Neuron (in vitro differentiated cells): Measurements from ENCODE around the gene PI4KA.
A peak's percentile ranks its signal among the peaks of the same experiment; 100 is the strongest.
"Not testable (repeated sequence)": the region's sequence is repeated elsewhere in the genome, so short reads cannot be mapped to it uniquely, and the experiment has no call there.

Source experiments
- H2AFZ ChIP-seq: one replicate; pipeline ENCODE4 v1.6.1; 2013; ENCODE audit warnings: low read depth, mild to moderate bottlenecking, inconsistent platforms, low read length, moderate library complexity
- H3K27me3 ChIP-seq: one replicate; pipeline ENCODE4 v1.6.1; 2013; ENCODE audit warnings: low read length; ENCODE audit not compliant: insufficient read depth
- H3K36me3 ChIP-seq: one replicate; pipeline ENCODE4 v1.6.1; 2013; ENCODE audit warnings: low read length; ENCODE audit not compliant: insufficient read depth
- H3K4me1 ChIP-seq: one replicate; pipeline ENCODE4 v1.6.1; 2013; ENCODE audit warnings: low read length; ENCODE audit not compliant: insufficient read depth
- H3K4me3 ChIP-seq: 2 replicates; pipeline ENCODE4 v1.5.1; 2013; ENCODE audit warnings: mild to moderate bottlenecking, low read length, moderate library complexity
- H3K9me3 ChIP-seq: one replicate; pipeline ENCODE4 v1.6.1; 2013; ENCODE audit warnings: low read length

PI4KA gene

DNA sequence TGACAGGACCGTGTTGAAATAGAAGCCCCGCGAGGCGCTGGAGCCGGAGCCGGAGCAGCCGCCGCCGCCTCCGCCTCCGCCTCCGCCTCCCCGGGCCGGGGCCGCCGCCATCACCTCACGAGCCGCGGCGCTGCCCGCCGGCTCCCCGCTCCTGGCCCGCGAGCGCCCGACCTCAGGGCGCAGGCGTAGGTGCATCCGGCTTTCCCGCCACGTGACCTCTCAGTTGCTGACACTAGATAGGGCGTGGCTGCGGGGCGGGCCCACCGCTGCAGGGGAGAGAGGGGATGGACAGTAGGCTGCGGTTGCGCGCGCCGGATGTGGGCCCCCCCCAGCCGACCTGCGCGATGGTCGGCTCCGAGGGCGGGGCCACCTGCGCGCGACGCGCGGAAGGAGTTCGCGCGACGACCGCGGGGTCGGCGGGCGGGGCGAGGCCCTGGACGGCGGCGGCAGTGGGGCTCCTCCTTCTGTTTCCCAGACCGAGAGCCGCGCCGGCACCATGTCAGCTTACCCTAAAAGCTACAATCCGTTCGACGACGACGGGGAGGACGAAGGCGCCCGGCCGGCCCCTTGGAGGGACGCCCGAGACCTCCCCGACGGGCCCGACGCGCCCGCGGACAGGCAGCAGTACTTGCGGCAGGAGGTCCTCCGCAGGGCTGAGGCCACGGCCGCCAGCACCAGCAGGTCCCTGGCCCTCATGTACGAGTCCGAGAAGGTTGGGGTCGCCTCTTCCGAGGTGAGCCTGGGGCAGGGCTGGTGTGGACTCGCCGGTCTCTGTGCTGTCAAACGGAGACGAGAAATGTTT is at the start of gene PI4KA, which contains the start of gene SNAP29:
TSS of gene PI4KA (minus strand) at position 197 of the 802 bp plus-strand sequence. CDS start at position 111, 86 bp downstream.
TSS of gene SNAP29 (plus strand) at position 393 of the 802 bp plus-strand sequence. CDS start at position 497, 104 bp downstream.
- H3K36me3 ChIP-seq: peaks cover 3% of the 10 kb centered on the region
- H2AFZ ChIP-seq: peak within 1 kb of the TSS; percentile 91
- peak within 1 kb of the TSS; percentile 71 for H3K4me3 ChIP-seq
- no peaks in the 10 kb centered on the region for H3K9me3 ChIP-seq
- peaks cover 10% of the 10 kb centered on the region for H3K4me1 ChIP-seq
- no peaks in the 10 kb centered on the region for H3K27me3 ChIP-seq

DNA sequence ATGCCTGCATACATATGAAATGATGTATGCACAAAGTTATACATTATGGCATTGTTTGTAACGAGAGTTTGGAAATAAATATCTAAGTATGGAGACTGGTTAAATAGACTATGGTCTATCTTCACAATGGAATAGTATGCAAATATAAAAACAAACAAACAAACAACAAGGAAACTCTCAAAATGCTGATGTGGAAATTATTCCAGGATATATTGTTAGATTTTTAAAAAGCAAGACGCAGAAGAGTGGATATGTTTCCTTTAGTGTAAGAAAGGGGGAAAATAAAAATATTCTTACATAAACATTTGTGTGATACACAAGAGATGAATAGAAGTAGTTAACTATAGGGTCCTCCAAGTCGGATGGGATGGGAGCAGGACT is 47.8 kb upstream of the PI4KA start:
- no peaks in the 10 kb centered on the region for H3K4me1 ChIP-seq
- no peak overlapping the region for H3K4me3 ChIP-seq
- no peaks in the 10 kb centered on the region for H3K9me3 ChIP-seq
- no peaks in the 10 kb centered on the region for H3K27me3 ChIP-seq
- no peak overlapping the region for H2AFZ ChIP-seq
- H3K36me3 ChIP-seq: no peaks in the 10 kb centered on the region

- Histone ChIP-seq H2AFZ (no peak overlapping the region), H3K27me3 (no peaks in the 10 kb centered on the region), H3K36me3 (no peaks in the 10 kb centered on the region), H3K4me3 (no peak overlapping the region), H3K4me1 (no peaks in the 10 kb centered on the region), H3K9me3 (no peaks in the 10 kb centered on the region)
Measured at GRCh38 chr22:20905415-20906386, 47.1 kb upstream of the PI4KA start.

DNA sequence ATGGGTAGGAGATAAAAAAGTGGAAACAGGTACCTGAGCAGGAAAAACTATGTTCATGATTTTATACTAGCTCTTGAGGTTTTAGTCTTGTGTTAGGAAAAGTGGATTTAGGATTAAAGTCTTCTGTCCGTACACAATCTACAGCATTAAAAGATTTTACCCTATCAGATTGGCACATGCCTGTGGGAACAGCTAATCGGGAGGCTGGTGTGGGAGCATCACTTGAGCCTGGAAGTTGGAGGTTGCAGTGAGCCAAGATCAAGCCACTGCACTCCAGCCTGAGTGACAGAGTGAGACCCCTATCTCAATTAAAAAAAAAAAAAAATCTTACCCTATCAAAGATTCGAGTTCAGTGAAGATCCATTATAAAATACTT is 46.4 kb upstream of the PI4KA start:
- no peak overlapping the region for H3K4me3 ChIP-seq
- no peaks in the 10 kb centered on the region for H3K27me3 ChIP-seq
- no peaks in the 10 kb centered on the region for H3K4me1 ChIP-seq
- no peak overlapping the region for H2AFZ ChIP-seq
- no peaks in the 10 kb centered on the region for H3K9me3 ChIP-seq
- no peaks in the 10 kb centered on the region for H3K36me3 ChIP-seq

DNA sequence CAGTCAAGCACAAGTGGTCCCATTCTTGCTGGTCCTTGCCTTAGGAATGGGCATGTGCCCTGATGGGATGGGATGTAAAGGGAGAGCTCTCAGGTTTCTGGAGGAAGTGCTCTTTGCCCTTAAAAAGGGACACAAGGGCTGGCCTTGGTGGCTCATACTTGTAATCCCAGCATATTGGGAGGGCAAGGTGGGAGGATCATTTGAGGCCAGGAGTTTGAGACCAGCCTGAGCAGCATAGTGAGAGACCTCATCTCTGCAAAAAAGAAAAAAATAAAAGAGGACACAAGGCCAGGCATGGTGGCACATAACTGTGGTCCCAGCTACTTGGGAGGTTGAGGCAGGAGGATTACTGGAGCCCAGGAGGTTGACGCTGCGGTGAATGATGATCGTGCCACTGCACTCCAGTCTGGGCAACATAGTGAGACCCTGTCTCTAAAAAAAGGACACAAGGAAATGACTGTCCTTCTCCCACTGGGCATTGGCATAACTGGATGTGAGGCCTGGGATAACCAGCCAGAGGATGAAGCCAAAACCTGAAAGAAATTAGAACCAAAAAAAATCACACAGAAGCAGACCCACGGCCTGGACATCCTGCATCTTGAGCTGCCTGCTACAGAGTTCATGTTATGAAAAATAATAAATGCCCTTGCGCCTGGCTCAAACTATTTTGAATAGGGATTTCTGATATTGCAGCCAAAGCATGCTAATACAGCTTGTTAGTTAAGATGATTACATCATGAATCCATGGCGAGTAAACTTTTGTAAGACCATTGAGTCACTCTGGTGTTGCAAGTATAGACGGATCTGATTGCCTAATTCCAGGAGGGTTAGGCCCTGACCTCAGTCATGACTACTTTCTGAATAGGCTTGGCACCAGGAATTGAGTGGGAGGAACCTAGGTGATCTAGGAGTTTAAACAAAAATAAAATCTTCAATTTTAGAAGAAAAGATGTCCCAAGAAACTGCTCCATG is 45.7 kb upstream of the PI4KA start:
- H3K27me3 ChIP-seq: no peaks in the 10 kb centered on the region
- no peak overlapping the region for H2AFZ ChIP-seq
- H3K9me3 ChIP-seq: no peaks in the 10 kb centered on the region
- H3K4me3 ChIP-seq: no peak overlapping the region
- no peaks in the 10 kb centered on the region for H3K36me3 ChIP-seq
- H3K4me1 ChIP-seq: no peaks in the 10 kb centered on the region

DNA sequence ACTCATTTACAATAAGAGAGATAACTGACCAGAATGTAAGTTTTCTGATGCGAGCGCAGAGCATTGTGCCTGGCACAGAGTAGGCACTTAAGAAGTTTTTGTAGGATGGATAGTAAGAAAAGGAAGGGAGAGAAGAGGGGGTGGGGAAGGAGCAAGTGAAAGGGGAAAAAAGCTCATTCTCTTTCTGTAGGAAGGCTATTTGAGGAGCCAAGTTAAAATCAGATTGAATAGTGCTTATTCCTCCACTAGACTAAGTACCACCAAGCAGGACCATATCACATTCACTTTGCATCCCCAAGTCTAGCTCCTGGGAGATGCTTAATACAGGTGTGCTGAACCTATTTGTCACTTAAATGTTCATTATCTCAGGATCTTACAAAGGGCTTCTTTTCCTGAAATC is 44.5 kb upstream of the PI4KA start:
- H2AFZ ChIP-seq: no peak overlapping the region
- no peaks in the 10 kb centered on the region for H3K36me3 ChIP-seq
- H3K4me1 ChIP-seq: no peaks in the 10 kb centered on the region
- H3K9me3 ChIP-seq: no peaks in the 10 kb centered on the region
- no peaks in the 10 kb centered on the region for H3K27me3 ChIP-seq
- no peak overlapping the region for H3K4me3 ChIP-seq

- H2AFZ ChIP-seq, H3K4me3 ChIP-seq, H3K27me3 ChIP-seq, H3K36me3 ChIP-seq, H3K4me1 ChIP-seq, H3K9me3 ChIP-seq: not testable (repeated sequence)
Measured at GRCh38 chr22:20901093-20902033, 42.8 kb upstream of the PI4KA start.

DNA sequence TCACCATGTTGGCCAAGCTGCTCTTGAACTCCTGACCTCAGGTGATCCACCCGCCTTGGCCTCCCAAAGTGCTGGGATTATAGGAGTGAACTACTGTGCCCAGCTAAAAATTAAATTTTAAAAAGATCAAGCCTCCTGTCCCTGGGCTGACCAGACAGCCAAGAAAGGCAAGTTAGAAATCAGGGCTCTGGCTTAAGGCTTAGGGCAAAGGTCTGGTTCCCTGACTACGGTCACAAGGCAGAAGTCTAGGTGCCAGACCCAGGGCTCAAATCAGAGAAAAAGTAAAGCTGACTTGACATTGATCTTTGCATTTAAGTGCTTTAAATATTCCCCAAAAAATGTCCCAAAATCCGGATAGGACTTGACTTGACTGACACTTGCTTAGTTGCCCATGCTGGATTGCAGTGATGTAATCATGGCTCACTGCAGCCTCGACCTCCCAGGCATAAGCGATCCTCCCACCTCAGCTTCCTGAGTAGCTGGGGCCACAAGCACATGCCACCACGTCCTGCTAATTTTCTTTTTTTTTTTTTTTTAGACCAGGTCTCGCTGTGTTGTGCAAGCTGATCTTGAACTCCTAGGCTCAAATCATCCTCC is 41.3 kb upstream of the PI4KA start:
- Histone ChIP-seq H2AFZ (no peak overlapping the region), H3K4me3 (no peak overlapping the region), H3K36me3 (no peaks in the 10 kb centered on the region), H3K9me3 (no peaks in the 10 kb centered on the region), H3K27me3 (no peaks in the 10 kb centered on the region), H3K4me1 (no peaks in the 10 kb centered on the region)

GRCh38 chr22:20897737-20898136 is 39.1 kb upstream of the PI4KA start:
- not testable (repeated sequence) for H3K4me1 ChIP-seq, H3K36me3 ChIP-seq, H3K27me3 ChIP-seq, H2AFZ ChIP-seq, H3K9me3 ChIP-seq, H3K4me3 ChIP-seq

GRCh38 chr22:20890975-20891374 is 32.4 kb upstream of the PI4KA start:
- H2AFZ ChIP-seq: no peak overlapping the region
- no peaks in the 10 kb centered on the region for H3K4me1 ChIP-seq
- no peaks in the 10 kb centered on the region for H3K9me3 ChIP-seq
- no peaks in the 10 kb centered on the region for H3K27me3 ChIP-seq
- peaks cover 26% of the 10 kb centered on the region for H3K36me3 ChIP-seq
- no peak overlapping the region for H3K4me3 ChIP-seq

GRCh38 chr22:20889904-20890540 is 31.4 kb upstream of the PI4KA start:
- no peaks in the 10 kb centered on the region for H3K9me3 ChIP-seq
- peaks cover 26% of the 10 kb centered on the region for H3K36me3 ChIP-seq
- H3K4me3 ChIP-seq: no peak overlapping the region
- H2AFZ ChIP-seq: no peak overlapping the region
- H3K4me1 ChIP-seq: no peaks in the 10 kb centered on the region
- H3K27me3 ChIP-seq: no peaks in the 10 kb centered on the region
